SJSA1 (cell line): ENCODE results near the gene GBGT1. TPM values are rescaled to one million over a fixed set of nuclear protein-coding genes. Genes with fewer than 3 reads are reported as not detected.

ENCODE experiments used
- DNase-seq, 2 experiments: peaks; one replicate each; pipeline ENCODE4 v3.0.0-alpha.2; 2015 to 2020; ENCODE audit warnings: low spot score in 2 of 2, low read depth in 1 of 2
- H3K27ac ChIP-seq: fragments of 250-450 bp; sonication (Bioruptor Pico); 2 replicates; pipeline ENCODE4 v1.5.1; 2020; ENCODE audit warnings: mild to moderate bottlenecking, moderate library complexity
- H3K27me3 ChIP-seq: fragments of 250-450 bp; sonication (Bioruptor Pico); replicated peaks from 2 replicates; pipeline ENCODE4 v1.5.1; 2020; ENCODE audit warnings: mild to moderate bottlenecking, moderate library complexity
- H3K36me3 ChIP-seq: fragments of 250-450 bp; sonication (Bioruptor Pico); 2 replicates; pipeline ENCODE4 v1.5.1; 2020; ENCODE audit warnings: mild to moderate bottlenecking
- H3K4me1 ChIP-seq: fragments of 250-450 bp; sonication (Bioruptor Pico); replicated peaks from 2 replicates; pipeline ENCODE4 v1.6.1; 2021; ENCODE audit warnings: mild to moderate bottlenecking
- H3K4me3 ChIP-seq: fragments of 250-450 bp; sonication (Bioruptor Pico); 2 replicates; pipeline ENCODE4 v1.5.1; 2020; ENCODE audit warnings: mild to moderate bottlenecking
- H3K9me3 ChIP-seq: fragments of 250-450 bp; sonication (Bioruptor Pico); replicated peaks from 2 replicates; pipeline ENCODE4 v1.5.1; 2020; ENCODE audit warnings: mild to moderate bottlenecking
- total RNA-seq: library from RNA; depleted of rRNA; stranded (reverse); fragments of >200 nt; shearing (Covaris generic); gene quantifications from 2 replicates; pipeline ENCODE4 v1.2.3, GENCODE V29; 2014

GBGT1 gene
- total RNA-seq, 1 experiment from 2014 or later: not detected

- Histone ChIP-seq H3K27ac (no peak overlapping the region), H3K4me3 (peak overlapping the region; percentile 52), H3K27me3 (no peaks in the 10 kb centered on the region), H3K9me3 (no peaks in the 10 kb centered on the region), H3K4me1 (peaks cover 24% of the 10 kb centered on the region), H3K36me3 (no peaks in the 10 kb centered on the region)
- no peak for DNase-seq
Measured at GRCh38 chr9:133148199-133149129, 15.2 kb downstream of the GBGT1 start.

DNA sequence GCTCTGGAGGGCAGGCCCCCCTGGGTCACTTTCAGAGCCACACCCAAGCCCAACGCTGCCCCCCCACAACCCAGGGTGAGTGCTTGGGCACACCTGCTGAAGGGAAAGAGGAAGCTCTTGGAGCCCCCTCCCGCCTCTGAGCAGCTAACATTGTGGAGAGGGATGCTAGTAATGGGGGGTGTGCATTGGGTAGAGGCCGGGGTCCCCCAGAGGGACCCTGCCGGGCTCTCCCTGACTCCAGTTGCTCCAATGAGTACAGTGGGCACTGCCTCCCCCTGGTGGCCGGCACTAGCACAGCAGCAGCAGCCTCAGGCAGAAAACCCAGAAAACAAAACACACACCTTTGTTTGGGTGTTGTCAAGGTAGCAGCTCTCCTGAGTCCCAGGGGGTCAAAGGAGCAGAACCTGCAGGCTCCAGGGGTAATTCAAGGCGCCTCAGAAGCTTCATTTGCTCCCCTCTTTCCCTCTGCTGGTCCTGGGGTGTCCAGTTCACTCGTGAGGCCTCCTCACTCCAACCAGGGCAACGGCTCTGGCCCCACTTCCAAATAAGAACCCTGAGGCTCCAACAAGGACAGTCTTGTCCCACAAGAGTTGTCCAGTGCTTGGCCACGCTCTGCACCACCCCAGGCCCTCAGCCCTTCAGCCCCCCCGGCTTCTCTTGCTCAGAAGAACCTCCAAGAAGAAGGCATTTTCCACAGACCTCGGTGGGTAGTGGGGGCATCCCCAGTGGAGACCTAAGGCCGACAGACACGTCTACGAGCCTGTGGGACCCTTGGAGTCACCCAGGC, 16.1 kb downstream of the GBGT1 start:
- peaks cover 28% of the 10 kb centered on the region for H3K4me1 ChIP-seq
- DNase-seq: peak in 1 of 2 experiments; percentile 54
- no peaks in the 10 kb centered on the region for H3K9me3 ChIP-seq
- no peak overlapping the region for H3K27ac ChIP-seq
- H3K27me3 ChIP-seq: no peaks in the 10 kb centered on the region
- H3K36me3 ChIP-seq: no peaks in the 10 kb centered on the region
- no peak overlapping the region for H3K4me3 ChIP-seq

DNA sequence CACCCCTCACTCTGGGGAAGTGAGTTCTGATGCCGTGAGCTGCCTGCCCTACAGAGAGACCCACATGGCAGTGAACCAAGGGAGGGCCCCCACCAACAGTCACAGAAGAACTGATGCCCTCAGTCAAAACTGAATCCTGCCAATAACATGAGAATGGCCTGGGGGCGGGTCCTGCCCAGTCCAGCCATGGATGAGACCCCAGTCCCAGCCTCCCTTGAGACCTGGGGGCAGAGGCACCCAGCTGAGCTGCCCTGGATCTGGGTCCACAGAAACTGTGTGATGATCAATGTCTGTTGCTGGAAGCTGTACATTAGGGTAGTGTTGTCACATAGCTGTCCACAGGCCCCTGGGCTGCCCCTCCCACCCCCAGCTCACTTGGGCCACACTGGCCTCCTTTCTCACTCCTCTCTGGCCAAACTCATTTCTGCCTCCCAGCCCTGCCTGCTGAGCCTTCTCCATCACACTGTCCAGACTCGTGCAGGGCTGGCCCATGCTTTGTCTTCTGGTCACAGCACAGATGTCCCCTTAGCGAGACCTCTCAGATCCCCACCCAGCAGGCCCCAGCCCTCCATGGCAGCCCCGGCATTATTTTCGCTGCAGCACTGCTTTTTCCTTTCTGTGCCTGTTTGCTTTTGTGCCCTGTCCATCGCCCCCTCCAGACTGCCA, 16.8 kb downstream of the GBGT1 start:
- no peak overlapping the region for H3K27ac ChIP-seq
- H3K36me3 ChIP-seq: no peaks in the 10 kb centered on the region
- H3K4me3 ChIP-seq: no peak overlapping the region
- peaks cover 31% of the 10 kb centered on the region for H3K4me1 ChIP-seq
- H3K27me3 ChIP-seq: no peaks in the 10 kb centered on the region
- no peaks in the 10 kb centered on the region for H3K9me3 ChIP-seq
- no peak for DNase-seq

- H3K9me3 ChIP-seq: no peaks in the 10 kb centered on the region
- H3K36me3 ChIP-seq: no peaks in the 10 kb centered on the region
- peaks cover 31% of the 10 kb centered on the region for H3K4me1 ChIP-seq
- H3K27ac ChIP-seq: no peak overlapping the region
- DNase-seq: no peak
- no peaks in the 10 kb centered on the region for H3K27me3 ChIP-seq
- H3K4me3 ChIP-seq: no peak overlapping the region
Measured at GRCh38 chr9:133144904-133145851, 18.5 kb downstream of the GBGT1 start.

DNA sequence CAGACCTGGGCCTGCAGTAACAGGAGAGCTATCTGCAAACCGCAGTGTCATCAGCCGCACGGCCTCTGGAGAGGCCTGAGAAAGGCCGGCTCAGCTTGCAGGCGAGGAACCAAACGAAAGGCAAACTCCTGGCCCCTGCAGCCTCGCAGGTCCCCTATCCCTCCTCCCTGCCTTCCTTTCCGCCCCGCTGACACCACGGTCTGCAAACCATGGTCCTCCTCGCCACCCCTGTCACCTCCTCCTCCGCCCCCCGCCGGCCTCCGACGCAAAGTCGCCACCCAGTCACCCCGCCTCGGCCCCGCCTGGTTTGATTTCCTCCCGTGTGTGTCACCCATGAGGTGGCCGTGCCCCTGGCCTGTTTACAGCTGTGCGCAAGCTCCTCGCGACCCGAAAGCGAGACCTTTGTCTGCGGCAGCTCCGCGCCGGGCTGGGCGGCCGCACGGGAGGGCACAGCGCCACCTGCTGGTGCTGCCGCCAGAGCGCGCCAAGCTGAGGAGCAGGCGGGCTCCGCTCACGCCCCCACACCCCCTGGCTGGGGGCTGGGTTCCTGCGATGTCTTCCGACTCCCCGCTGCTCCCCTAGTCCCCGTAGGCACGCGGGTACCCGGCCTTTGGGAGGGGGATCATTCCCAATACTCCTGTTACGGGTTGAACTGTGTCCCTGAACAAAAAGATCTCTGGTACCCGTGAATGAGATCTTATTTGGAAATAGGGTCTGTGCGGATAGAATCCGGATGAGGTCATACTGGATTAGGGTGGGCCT, 19.4 kb downstream of the GBGT1 start:
- peak; percentile 68 to 84 for DNase-seq
- Histone ChIP-seq H3K36me3 (no peaks in the 10 kb centered on the region), H3K4me3 (peak overlapping the region; percentile 15), H3K4me1 (peaks cover 26% of the 10 kb centered on the region), H3K27me3 (no peaks in the 10 kb centered on the region), H3K9me3 (no peaks in the 10 kb centered on the region), H3K27ac (no peak overlapping the region)

DNA sequence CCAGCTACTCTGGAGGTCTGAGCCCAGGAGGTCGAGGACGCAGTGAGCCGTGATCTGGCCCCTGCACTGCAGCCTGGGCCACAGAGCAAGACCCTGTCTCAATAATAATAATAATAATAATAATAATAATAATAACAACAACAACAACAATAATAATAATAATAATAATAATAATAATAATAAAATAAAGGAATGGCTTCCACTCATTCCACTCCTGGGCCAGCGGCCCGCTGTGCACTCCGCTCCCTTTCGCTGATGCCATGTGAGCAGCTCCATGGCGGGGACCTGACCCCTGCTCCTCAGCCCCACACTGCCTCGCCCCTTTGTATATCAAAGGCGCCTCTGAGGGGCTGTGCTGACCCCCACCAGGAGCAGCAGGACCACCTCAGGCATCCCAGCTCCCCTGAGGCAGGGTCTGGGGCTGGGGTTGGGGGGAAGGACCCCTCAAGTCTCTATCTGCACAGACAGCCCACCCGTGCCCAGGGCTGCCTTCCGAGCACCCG, 20.0 kb downstream of the GBGT1 start:
- Histone ChIP-seq H3K27me3 (no peaks in the 10 kb centered on the region), H3K36me3 (no peaks in the 10 kb centered on the region), H3K4me1 (peaks cover 23% of the 10 kb centered on the region), H3K27ac (no peak overlapping the region), H3K9me3 (no peaks in the 10 kb centered on the region), H3K4me3 (no peak overlapping the region)
- no peak for DNase-seq

DNA sequence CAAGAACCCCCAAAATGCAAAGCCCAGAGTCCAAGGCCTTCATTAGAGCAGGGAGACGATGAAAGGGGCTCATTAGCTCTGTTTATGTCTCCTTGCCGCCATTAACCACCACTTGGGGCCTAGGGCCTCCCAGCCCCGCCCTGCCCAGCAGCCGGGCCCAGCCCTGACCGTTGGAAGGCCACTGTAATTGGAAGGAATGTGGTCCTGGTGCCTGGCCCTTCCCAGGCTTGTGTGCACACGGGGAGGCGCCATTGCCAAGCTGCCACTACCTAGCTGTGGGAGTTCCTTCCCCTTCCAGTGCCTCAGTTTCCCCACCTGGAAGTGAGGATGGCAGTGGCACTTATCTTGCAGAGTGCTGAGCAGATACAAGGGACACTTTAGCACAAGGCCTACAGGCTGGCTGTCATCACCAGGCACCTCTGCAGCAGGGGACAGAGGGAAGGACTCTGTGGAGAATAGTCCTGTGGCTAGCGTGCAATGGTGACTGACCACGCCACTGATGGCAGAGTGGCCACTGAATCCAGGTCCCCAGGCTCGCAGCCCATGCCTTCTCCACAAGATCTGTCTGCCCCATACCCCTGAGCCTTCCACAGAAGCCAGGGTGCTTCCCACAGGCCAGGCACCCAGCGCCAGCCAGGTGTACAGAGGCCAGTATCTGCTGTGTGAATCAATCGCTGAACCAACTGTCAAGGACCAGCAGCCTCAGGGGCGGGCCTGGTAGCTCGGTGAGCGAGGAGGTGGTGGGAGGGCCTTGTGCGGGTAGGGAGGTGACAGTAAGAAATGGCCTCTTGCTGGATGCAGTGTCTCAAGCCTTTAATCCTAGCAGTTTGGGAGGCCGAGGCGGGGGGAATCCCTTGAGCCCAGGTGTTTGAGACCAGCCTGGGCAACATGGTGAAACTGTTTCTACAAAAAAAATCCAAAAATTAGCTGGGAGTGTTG, 20.8 kb downstream of the GBGT1 start:
- Histone ChIP-seq H3K9me3 (no peaks in the 10 kb centered on the region), H3K4me3 (no peak overlapping the region), H3K36me3 (no peaks in the 10 kb centered on the region), H3K27ac (no peak overlapping the region), H3K4me1 (peaks cover 24% of the 10 kb centered on the region), H3K27me3 (no peaks in the 10 kb centered on the region)
- no peak for DNase-seq

GRCh38 chr9:133141833-133142595, 21.7 kb downstream of the GBGT1 start:
- Histone ChIP-seq H3K4me1 (peaks cover 24% of the 10 kb centered on the region), H3K27me3 (no peaks in the 10 kb centered on the region), H3K4me3 (no peak overlapping the region), H3K9me3 (no peaks in the 10 kb centered on the region), H3K27ac (no peak overlapping the region), H3K36me3 (no peaks in the 10 kb centered on the region)
- no peak for DNase-seq

DNA sequence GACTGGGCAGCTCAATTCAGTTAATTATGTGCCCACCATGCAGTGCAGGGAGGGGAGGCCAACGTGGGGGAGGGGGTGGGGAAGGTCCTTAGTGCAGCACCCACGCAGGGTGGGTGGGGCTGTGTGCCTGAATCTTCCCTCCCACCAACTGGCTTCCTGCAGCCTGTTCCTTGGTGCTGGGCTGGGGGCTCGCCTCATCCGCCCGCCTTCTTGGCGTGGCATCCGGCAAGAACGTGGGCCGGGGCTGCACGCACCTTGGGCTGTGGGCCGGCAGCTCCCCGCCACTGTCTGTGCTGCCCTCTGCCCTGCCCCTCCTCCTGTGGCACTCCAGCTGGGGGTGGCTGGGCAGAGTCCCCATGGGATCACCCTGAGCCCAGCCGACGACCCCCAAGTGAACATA, 23.1 kb downstream of the GBGT1 start:
- no peaks in the 10 kb centered on the region for H3K36me3 ChIP-seq
- H3K4me3 ChIP-seq: no peak overlapping the region
- peaks cover 28% of the 10 kb centered on the region for H3K4me1 ChIP-seq
- H3K9me3 ChIP-seq: no peaks in the 10 kb centered on the region
- no peaks in the 10 kb centered on the region for H3K27me3 ChIP-seq
- H3K27ac ChIP-seq: no peak overlapping the region
- no peak for DNase-seq

- H3K4me3 ChIP-seq: no peak overlapping the region
- no peak for DNase-seq
- H3K9me3 ChIP-seq: no peaks in the 10 kb centered on the region
- no peak overlapping the region for H3K27ac ChIP-seq
- peaks cover 33% of the 10 kb centered on the region for H3K4me1 ChIP-seq
- no peaks in the 10 kb centered on the region for H3K36me3 ChIP-seq
- H3K27me3 ChIP-seq: no peaks in the 10 kb centered on the region
Measured at GRCh38 chr9:133140174-133140505, 23.6 kb downstream of the GBGT1 start.
